K562 (cell line): ENCODE data around the gene ABI2. TPM values are rescaled to one million over a fixed set of nuclear protein-coding genes. Genes with fewer than 3 reads are reported as not detected.

Experiments used
- ATAC-seq: fragments of 200-7000 bp; cut with Tn5 transposase; 3 replicates; pipeline ENCODE4 v1.9.1; 2020; ENCODE audit warnings: moderate library complexity
- BruUV-seq: library from RNA; stranded (reverse); fragments of 400-500 nt; replicated peaks from 2 replicates; lab custom pipeline; 2021; lab: Mats Ljungman, UMichigan
- CTCF ChIA-PET: fragments of 300-600 bp; formaldehyde crosslinking; extraction: SDS; loops from one replicate; lab custom pipeline; 2021; ENCODE audit warnings: low intra/inter-chr PET ratio; lab: Yijun Ruan, JAX
- POLR2A ChIA-PET: fragments of 300-600, 350-650 bp; sonication (Branson Sonifier 250); formaldehyde crosslinking; extraction: SDS; loops from one replicate; lab custom pipeline; 2021; ENCODE audit warnings: antibody characterized with exemption, inconsistent platforms; lab: Yijun Ruan, JAX
- DNase-seq, 4 experiments: peaks; one replicate each; pipeline versions ENCODE4 v3.0.0 to v3.0.0-alpha.2; 2011 to 2018; ENCODE audit warnings: low spot score in 3 of 4, mixed read lengths in 3 of 4; ENCODE audit errors: extremely low read depth in 1 of 4
- FAIRE-seq: peaks from 2 replicates; lab custom pipeline; 2011; peaks lifted over from hg19 to GRCh38; lab: Jason Lieb, UNC
- H2AFZ ChIP-seq: 2 replicates; pipeline ENCODE4 v1.6.0; 2011; ENCODE audit warnings: low read depth, low read length, control low read depth, inconsistent platforms
- H3K27ac ChIP-seq: fragments of 200-600 bp; 3 replicates; pipeline ENCODE4 v1.8.0; 2011; ENCODE audit warnings: low read depth, mild to moderate bottlenecking, control low read depth, inconsistent platforms, low read length, moderate library complexity, mixed read lengths; ENCODE audit errors: extremely low read depth
- H3K27me3 ChIP-seq, 2 experiments: fragments of 300-600 bp in 1 of 2; 2 replicates in 1 of 2; 3 replicates in 1 of 2; pipeline versions ENCODE4 v1.6.0 to v1.8.0; 2011; ENCODE audit warnings: inconsistent platforms in 2 of 2, low read length in 2 of 2, mild to moderate bottlenecking in 1 of 2, mixed read lengths in 1 of 2, moderate library complexity in 1 of 2; ENCODE audit not compliant: control insufficient read depth in 2 of 2, insufficient read depth in 2 of 2
- H3K36me3 ChIP-seq: fragments of 300-600 bp; 3 replicates; pipeline ENCODE4 v1.8.0; 2011; ENCODE audit warnings: mild to moderate bottlenecking, low read length, inconsistent platforms; ENCODE audit not compliant: control insufficient read depth, insufficient read depth
- H3K4me1 ChIP-seq, 2 experiments: fragments of 200-600 bp in 1 of 2; replicated peaks in 1 of 2; 2 replicates in 1 of 2; 3 replicates in 1 of 2; pipeline versions ENCODE4 v1.5.1 to v1.8.0; 2011; ENCODE audit warnings: inconsistent platforms in 2 of 2, low read length in 2 of 2, mild to moderate bottlenecking in 1 of 2, mixed read lengths in 1 of 2, moderate library complexity in 1 of 2; ENCODE audit not compliant: control insufficient read depth in 2 of 2, insufficient read depth in 2 of 2
- H3K4me2 ChIP-seq: 2 replicates; pipeline ENCODE4 v1.6.1; 2011; ENCODE audit warnings: low read length, control low read depth, inconsistent platforms, mixed read lengths; ENCODE audit not compliant: insufficient read depth
- H3K4me3 ChIP-seq: fragments of 200-600 bp; sonication (generic), shearing (Covaris generic); 2 replicates; pipeline ENCODE4 v1.5.1; 2016; ENCODE audit warnings: control low read depth, inconsistent platforms
- H3K79me2 ChIP-seq: fragments of 200-600 bp; 3 replicates; pipeline ENCODE4 v1.8.0; 2011; ENCODE audit warnings: low read length, inconsistent platforms; ENCODE audit not compliant: control insufficient read depth, insufficient read depth
- H3K9ac ChIP-seq, 2 experiments: 2 replicates each; pipeline versions ENCODE4 v1.6.0 to v1.6.1; 2011; ENCODE audit warnings: low read depth in 2 of 2, low read length in 2 of 2, control low read depth in 1 of 2, inconsistent platforms in 1 of 2, mild to moderate bottlenecking in 1 of 2, mixed read lengths in 1 of 2; ENCODE audit not compliant: insufficient read depth in 1 of 2
- H3K9me1 ChIP-seq: one replicate; pipeline ENCODE4 v1.6.0; 2011; ENCODE audit warnings: inconsistent platforms, mild to moderate bottlenecking, low read length, moderate library complexity; ENCODE audit not compliant: control insufficient read depth, insufficient read depth
- H3K9me3 ChIP-seq: replicated peaks from 2 replicates; pipeline ENCODE4 v1.5.1; 2011; ENCODE audit warnings: low read depth, low read length, inconsistent platforms; ENCODE audit not compliant: control insufficient read depth, insufficient read depth
- H4K20me1 ChIP-seq: replicated peaks from 2 replicates; pipeline ENCODE4 v1.6.1; 2011; ENCODE audit warnings: low read length, inconsistent platforms, mixed read lengths; ENCODE audit not compliant: control insufficient read depth, insufficient read depth
- BCL6 ChIP-seq: fragments of 250-450 bp; sonication (Bioruptor Pico); IDR thresholded peaks from 2 replicates; pipeline ENCODE4 v1.4.0; 2020
- CEBPB ChIP-seq: fragments of 450-650 bp; IDR thresholded peaks from 2 replicates; pipeline ENCODE4 v1.6.1; 2016; ENCODE audit warnings: missing genetic modification characterization, missing compliant biosample characterization
- CEBPG ChIP-seq, 3 experiments: fragments of 200-800 bp in 1 of 3; sonication (Bioruptor generic) in 1 of 3; sonication (generic) in 1 of 3; formaldehyde crosslinking in 1 of 3; IDR thresholded peaks in 2 of 3; conservative IDR thresholded peaks in 1 of 3; 2 replicates each; pipeline versions ENCODE4 v1.6.1 to v1.8.0; 2016 to 2022; ENCODE audit warnings: missing compliant biosample characterization in 2 of 3, missing genetic modification characterization in 2 of 3, mild to moderate bottlenecking in 1 of 3, missing genetic modification reagents in 1 of 3
- CHD4 ChIP-seq: fragments of 200-600 bp; sonication (generic); IDR thresholded peaks from 3 replicates; pipeline ENCODE4 v1.6.1; 2012; ENCODE audit warnings: low read depth, mild to moderate bottlenecking, mixed read lengths, low read length, inconsistent platforms; ENCODE audit not compliant: insufficient read depth, insufficient replicate concordance, poor library complexity, severe bottlenecking
- IRF1 ChIP-seq: sonication (generic); formaldehyde crosslinking; IDR thresholded peaks from 2 replicates; pipeline ENCODE4 v1.8.0; 2022; ENCODE audit warnings: missing genetic modification reagents, mild to moderate bottlenecking, borderline replicate concordance
- KDM1A ChIP-seq, 2 experiments: fragments of 450-650 bp; IDR thresholded peaks; 2 replicates each; pipeline ENCODE4 v1.6.1; 2016; ENCODE audit warnings: mild to moderate bottlenecking in 2 of 2
- NR2C2 ChIP-seq, 2 experiments: fragments of 200-800 bp in 1 of 2; sonication (Bioruptor generic) in 1 of 2; sonication (generic) in 1 of 2; formaldehyde crosslinking in 1 of 2; IDR thresholded peaks; 2 replicates each; pipeline versions ENCODE4 v1.6.1 to v1.8.0; 2016 to 2022; ENCODE audit warnings: mild to moderate bottlenecking in 1 of 2, missing compliant biosample characterization in 1 of 2, missing genetic modification characterization in 1 of 2, missing genetic modification reagents in 1 of 2
- SMARCB1 ChIP-seq: IDR thresholded peaks from 2 replicates; pipeline ENCODE4 v1.6.1; 2011; ENCODE audit warnings: improper control_type of control experiment, low read depth; ENCODE audit not compliant: insufficient read length
- YY1 ChIP-seq, 3 experiments: IDR thresholded peaks; 2 replicates each; pipeline ENCODE4 v1.6.1; 2011; ENCODE audit warnings: low read length in 2 of 3, mild to moderate bottlenecking in 2 of 3, moderate library complexity in 2 of 3, borderline replicate concordance in 1 of 3, control low read depth in 1 of 3, low read depth in 1 of 3; ENCODE audit not compliant: insufficient read depth in 3 of 3, insufficient replicate concordance in 2 of 3, control insufficient read depth in 1 of 3, insufficient read length in 1 of 3; ENCODE audit errors: extremely low read depth in 1 of 3
- in situ Hi-C: fragments of 300-500 bp; cut with MboI; formaldehyde crosslinking; loops from 4 replicates; pipeline ENCODE4 v1.15.0; 2018; ENCODE audit warnings: inconsistent platforms, mixed read lengths
- intact Hi-C: fragments of 100-400 bp; cut with micrococcal nuclease; formaldehyde crosslinking; loops from 2 replicates; pipeline ENCODE4 v1.14.2; 2022
- polyA plus RNA-seq, 8 experiments: library from polyadenylated mRNA; depleted of rRNA in 4 of 8; stranded (reverse) in 5 of 8; unstranded in 3 of 8; fragments of >200 nt; fragmentation: Nextera tagmentation in 2 of 8; fragmentation: Illumina TruSeq in 1 of 8; extraction: Ambion mirVana in 2 of 8; extraction: Trizol in 1 of 8; gene quantifications; 2 replicates each; pipeline versions ENCODE4 v1.2.1 to v1.2.3, GENCODE V29; 2011 to 2014; ENCODE audit warnings: inconsistent platforms in 1 of 8, missing spikeins in 1 of 8
- total RNA-seq, 7 experiments: library from RNA; depleted of rRNA in 6 of 7; stranded (reverse); fragments of >200 nt in 6 of 7; fragmentation: Illumina TruSeq in 2 of 7; extraction: Trizol in 2 of 7; gene quantifications; 2 replicates each; pipeline versions ENCODE4 v1.2.1 to v1.2.3, GENCODE V29; 2011 to 2021; ENCODE audit warnings: low replicate concordance in 1 of 7
- TF ChIP-seq, protein P1 (sequence below): fragments of 250-450 bp; sonication (Bioruptor Pico); IDR thresholded peaks from 2 replicates; pipeline ENCODE4 v1.8.0; 2022; ENCODE audit warnings: moderate library complexity, mild to moderate bottlenecking, inconsistent platforms
- TF ChIP-seq, protein P2 (sequence below): fragments of 450-650 bp; formaldehyde crosslinking; IDR thresholded peaks from 2 replicates; pipeline ENCODE4 v1.4.0; 2022; ENCODE audit warnings: missing genetic modification characterization
- TF ChIP-seq, protein P3 (sequence below): fragments of 450-650 bp; formaldehyde crosslinking; IDR thresholded peaks from 2 replicates; pipeline ENCODE4 v1.4.0; 2022; ENCODE audit warnings: missing genetic modification characterization

Gene ABI2
- total and polyA plus RNA-seq, 9 of the 15 experiments (the other 6 are each of a cell fraction or from before 2014, with no cell fraction given): 5.3 to 24.3 (median 12.2) TPM

- no peaks in the 10 kb centered on the region for H3K9me3 ChIP-seq
- TF ChIP-seq CHD4 (no peak), NR2C2 (CRISPR knock-in tag; IDR thresholded peaks at IDR 0.05) (no peak), NR2C2 (tag; IDR thresholded peaks at IDR 0.05) (no peak), CEBPB (peak; percentile 86), IRF1 (CRISPR knock-in tag) (no peak), SMARCB1 (no peak), KDM1A (IDR thresholded peaks at IDR 0.05) (no peak), BCL6 (no peak), CEBPG (CRISPR knock-in tag; IDR thresholded peaks at IDR 0.05) (no peak), CEBPG (tag; conservative IDR thresholded peaks at IDR 0.05 in 1 of 2, IDR thresholded peaks at IDR 0.05 in 1 of 2) (0 out of 4 replicates have a peak, but pooled peaks have one; percentile 10 to 34), YY1 (IDR thresholded peaks at IDR 0.05; ENCODE audit: borderline replicate concordance in 1 of 3, control insufficient read depth in 1 of 3, extremely low read depth in 1 of 3, insufficient read depth in 3 of 3, insufficient read length in 1 of 3, insufficient replicate concordance in 2 of 3, low read depth in 1 of 3, low read length in 2 of 3) (no peak)
- TF ChIP-seq, protein P1, sequence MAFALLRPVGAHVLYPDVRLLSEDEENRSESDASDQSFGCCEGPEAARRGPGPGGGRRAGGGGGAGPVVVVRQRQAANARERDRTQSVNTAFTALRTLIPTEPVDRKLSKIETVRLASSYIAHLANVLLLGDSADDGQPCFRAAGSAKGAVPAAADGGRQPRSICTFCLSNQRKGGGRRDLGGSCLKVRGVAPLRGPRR: no peak
- TF ChIP-seq, protein P2, sequence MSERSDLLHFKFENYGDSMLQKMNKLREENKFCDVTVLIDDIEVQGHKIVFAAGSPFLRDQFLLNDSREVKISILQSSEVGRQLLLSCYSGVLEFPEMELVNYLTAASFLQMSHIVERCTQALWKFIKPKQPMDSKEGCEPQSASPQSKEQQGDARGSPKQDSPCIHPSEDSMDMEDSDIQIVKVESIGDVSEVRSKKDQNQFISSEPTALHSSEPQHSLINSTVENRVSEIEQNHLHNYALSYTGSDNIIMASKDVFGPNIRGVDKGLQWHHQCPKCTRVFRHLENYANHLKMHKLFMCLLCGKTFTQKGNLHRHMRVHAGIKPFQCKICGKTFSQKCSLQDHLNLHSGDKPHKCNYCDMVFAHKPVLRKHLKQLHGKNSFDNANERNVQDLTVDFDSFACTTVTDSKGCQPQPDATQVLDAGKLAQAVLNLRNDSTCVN: no peak
- TF ChIP-seq, protein P3, sequence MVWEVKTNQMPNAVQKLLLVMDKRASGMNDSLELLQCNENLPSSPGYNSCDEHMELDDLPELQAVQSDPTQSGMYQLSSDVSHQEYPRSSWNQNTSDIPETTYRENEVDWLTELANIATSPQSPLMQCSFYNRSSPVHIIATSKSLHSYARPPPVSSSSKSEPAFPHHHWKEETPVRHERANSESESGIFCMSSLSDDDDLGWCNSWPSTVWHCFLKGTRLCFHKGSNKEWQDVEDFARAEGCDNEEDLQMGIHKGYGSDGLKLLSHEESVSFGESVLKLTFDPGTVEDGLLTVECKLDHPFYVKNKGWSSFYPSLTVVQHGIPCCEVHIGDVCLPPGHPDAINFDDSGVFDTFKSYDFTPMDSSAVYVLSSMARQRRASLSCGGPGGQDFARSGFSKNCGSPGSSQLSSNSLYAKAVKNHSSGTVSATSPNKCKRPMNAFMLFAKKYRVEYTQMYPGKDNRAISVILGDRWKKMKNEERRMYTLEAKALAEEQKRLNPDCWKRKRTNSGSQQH (CRISPR knock-in tag): no peak
- TF ChIP-seq, all 486 proteins: peak for 2
- H3K4me1 ChIP-seq: peaks cover 0 to 13% of the 10 kb centered on the region in 2 experiments; a peak in 4 of 5 replicates
- ATAC-seq (peak; percentile 6; the same call in 2 of the 3 replicates), DNase-seq (peak in 1 of 4 experiments; percentile 7), FAIRE-seq (no peak)
- H3K4me3 ChIP-seq: no peak overlapping the region; the same call in 1 of the 2 replicates
- POLR2A ChIA-PET: no interaction called here
- H2AFZ ChIP-seq: peak overlapping the region; percentile 76
- CTCF ChIA-PET: interaction anchor here (0.6 kb wide), 1 partner anchor 90 kb away, joined by 4 read pairs; no protein-coding TSS in a partner anchor
- 0 out of 3 replicates have a peak overlapping the region, but pooled peaks have one; percentile 36 for H3K27ac ChIP-seq
- intact Hi-C loops: no loop called here
- BruUV-seq: no TSS peak
- H3K9ac ChIP-seq: peak overlapping the region in 1 of 2 experiments; percentile 64; a peak in 1 of 4 replicates
- no peaks in the 10 kb centered on the region for H3K9me1 ChIP-seq
- H3K27me3 ChIP-seq: no peaks in the 10 kb centered on the region
- H3K4me2 ChIP-seq: peak overlapping the region; percentile 56
- H4K20me1 ChIP-seq: no peaks in the 10 kb centered on the region
- peaks cover 44% of the 10 kb centered on the region for H3K79me2 ChIP-seq
- no peaks in the 10 kb centered on the region for H3K36me3 ChIP-seq
- in situ Hi-C loops: no loop called here
These were observed 2.2 kb downstream of the ABI2 start for GRCh38 chr2:203330434-203330833.
